Measurements from ENCODE around the gene IGLON5.

IGLON5 gene

GRCh38 chr19:51366389-51367254 lies 55.2 kb downstream of the IGLON5 start:
- peak; percentile 96 to 97 for DNase-seq

GRCh38 chr19:51367255-51367564 lies 55.8 kb downstream of the IGLON5 start:
- DNase-seq = no peak

GRCh38 chr19:51367565-51368365 lies 56.3 kb downstream of the IGLON5 start:
- peak; percentile 95 to 98 for DNase-seq

GRCh38 chr19:51368366-51369282 lies 57.2 kb downstream of the IGLON5 start, which contains the start of gene CLDND2:
Gene CLDND2 (minus strand): TSS chr19:51369003. CDS start chr19:51368577, 426 bp downstream.
- DNase-seq = no peak

- DNase-seq = no peak
Measured at GRCh38 chr19:51370230-51370629, 58.8 kb downstream of the IGLON5 start.

- DNase-seq = no peak
Measured at GRCh38 chr19:51371186-51371690, 59.8 kb downstream of the IGLON5 start.

GRCh38 chr19:51372021-51372648 lies 60.7 kb downstream of the IGLON5 start:
- DNase-seq = no peak

- no peak for DNase-seq
Measured at GRCh38 chr19:51372649-51373504, 61.4 kb downstream of the IGLON5 start, which contains the start of gene NKG7. Gene NKG7 (minus strand): TSS chr19:51372654. CDS start chr19:51372535, 119 bp downstream.

- no peak for DNase-seq
Measured at GRCh38 chr19:51375504-51376221, 64.2 kb downstream of the IGLON5 start.

GRCh38 chr19:51377422-51377821 lies 66.0 kb downstream of the IGLON5 start:
- no peak for DNase-seq

- no peak for DNase-seq
Measured at GRCh38 chr19:51380379-51380778, 68.9 kb downstream of the IGLON5 start.
